GM10266 (cell line): ENCODE data around the gene FOXA2.

Experiments
- DNase-seq: peaks from one replicate; pipeline ENCODE4 v3.0.0; 2012; ENCODE audit errors: extremely low spot score
- TF ChIP-seq, protein P1 (sequence below): IDR thresholded peaks from 2 replicates; pipeline ENCODE4 v1.5.1; 2012; ENCODE audit warnings: mild to moderate bottlenecking, low read depth; ENCODE audit not compliant: control insufficient read depth, insufficient read depth; ENCODE audit errors: missing control alignments

The FOXA2 gene

DNA sequence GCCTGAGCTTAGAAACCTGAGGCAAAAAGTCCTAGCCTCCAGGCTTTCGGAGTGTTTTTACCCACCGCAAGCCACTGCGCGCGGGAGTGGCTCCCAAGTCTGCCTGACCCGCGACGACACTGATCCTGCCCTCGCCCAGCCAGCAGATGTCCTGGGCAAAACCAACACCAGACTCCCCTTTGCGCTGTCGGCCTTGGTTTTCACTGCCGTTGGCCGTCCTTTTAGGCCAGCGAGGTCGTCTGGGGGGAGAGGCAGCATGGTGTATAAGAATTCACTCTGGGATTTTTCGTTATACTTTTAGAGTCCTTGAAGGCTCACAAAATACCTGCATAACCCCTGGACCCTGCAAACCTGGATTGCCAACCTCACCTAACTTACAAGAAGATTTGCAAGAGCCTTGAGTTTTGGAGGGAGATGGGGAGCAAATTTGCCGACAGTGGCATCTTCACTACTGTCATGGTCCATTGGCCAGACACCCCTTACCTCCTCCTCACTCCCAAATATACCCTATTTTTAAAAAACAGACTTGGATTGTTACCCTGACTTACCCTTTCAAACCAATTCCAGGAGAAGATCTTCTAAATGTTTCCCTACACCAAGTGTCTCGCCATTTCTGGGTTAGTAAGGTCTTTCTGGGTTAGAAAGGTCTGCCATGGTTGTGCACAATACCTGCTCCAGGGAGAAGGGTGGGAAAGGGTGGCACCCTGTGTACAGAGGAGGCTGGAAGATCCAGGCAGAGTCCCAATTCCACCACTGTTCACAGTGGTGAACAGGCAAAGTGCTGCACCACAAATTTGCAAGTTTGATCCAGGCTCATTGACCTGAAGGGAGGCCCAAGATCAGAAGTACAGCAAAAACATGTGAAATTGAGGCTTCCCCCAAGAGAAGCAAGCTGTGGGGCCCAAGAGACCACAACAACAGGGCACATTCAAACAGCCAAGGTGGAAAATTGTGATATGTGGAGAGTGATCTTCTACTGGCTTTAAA, 4.4 kb downstream of the FOXA2 start:
- DNase-seq = no peak
- TF ChIP-seq, protein P1, sequence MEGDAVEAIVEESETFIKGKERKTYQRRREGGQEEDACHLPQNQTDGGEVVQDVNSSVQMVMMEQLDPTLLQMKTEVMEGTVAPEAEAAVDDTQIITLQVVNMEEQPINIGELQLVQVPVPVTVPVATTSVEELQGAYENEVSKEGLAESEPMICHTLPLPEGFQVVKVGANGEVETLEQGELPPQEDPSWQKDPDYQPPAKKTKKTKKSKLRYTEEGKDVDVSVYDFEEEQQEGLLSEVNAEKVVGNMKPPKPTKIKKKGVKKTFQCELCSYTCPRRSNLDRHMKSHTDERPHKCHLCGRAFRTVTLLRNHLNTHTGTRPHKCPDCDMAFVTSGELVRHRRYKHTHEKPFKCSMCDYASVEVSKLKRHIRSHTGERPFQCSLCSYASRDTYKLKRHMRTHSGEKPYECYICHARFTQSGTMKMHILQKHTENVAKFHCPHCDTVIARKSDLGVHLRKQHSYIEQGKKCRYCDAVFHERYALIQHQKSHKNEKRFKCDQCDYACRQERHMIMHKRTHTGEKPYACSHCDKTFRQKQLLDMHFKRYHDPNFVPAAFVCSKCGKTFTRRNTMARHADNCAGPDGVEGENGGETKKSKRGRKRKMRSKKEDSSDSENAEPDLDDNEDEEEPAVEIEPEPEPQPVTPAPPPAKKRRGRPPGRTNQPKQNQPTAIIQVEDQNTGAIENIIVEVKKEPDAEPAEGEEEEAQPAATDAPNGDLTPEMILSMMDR = no peak

GRCh38 chr20:22579119-22579427, 5.3 kb downstream of the FOXA2 start:
- no peak for DNase-seq
- TF ChIP-seq, protein P1 = no peak

GRCh38 chr20:22578221-22579118, 5.9 kb downstream of the FOXA2 start:
- no peak for DNase-seq
- TF ChIP-seq, protein P1 = no peak

DNA sequence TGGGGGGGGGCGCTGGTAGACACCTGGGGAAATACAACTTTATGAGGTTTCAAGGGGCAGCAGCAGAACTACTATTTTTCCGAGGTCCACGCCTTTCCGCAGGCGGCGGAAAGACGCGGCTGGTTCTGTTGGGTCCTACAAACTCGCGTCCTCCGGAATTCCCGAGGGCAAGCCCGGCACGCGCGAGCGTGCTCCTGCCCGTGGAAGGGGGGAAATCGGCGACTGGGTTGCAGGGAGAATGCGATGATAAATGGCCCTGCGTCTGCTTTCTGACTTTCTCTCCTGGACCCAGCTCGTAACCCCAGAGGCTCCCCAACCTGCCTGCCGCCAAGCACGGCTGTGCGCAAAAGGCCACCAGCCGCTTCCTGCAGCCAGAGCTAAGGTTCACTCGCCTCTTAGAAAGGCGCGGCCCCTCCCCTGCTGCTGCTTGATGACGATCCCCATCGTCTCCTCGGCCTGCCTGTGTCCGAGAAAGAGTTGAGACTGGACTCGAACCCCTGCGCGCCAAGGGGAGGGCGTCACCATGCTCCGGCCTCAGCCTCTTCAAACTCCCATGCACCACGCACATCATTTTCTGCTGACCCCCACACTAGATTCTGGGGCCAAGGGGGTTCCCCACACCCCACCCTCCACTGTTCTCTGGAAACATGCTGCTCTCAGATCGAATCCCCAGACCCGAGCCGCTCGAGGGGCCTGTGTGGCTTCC, 6.7 kb downstream of the FOXA2 start:
- TF ChIP-seq, protein P1 = no peak
- no peak for DNase-seq

- no peak for DNase-seq
- TF ChIP-seq, protein P1 = no peak
Observed at GRCh38 chr20:22576733-22577514, 7.4 kb downstream of the FOXA2 start.

GRCh38 chr20:22576273-22576672, 8.1 kb downstream of the FOXA2 start:
- no peak for DNase-seq
- TF ChIP-seq, protein P1 = no peak
